SK-N-SH (cell line): ENCODE measurements around the gene TBPL1. TPM values are rescaled to one million over a fixed set of nuclear protein-coding genes. Genes with fewer than 3 reads are reported as not detected.
A peak's percentile ranks its signal among the peaks of the same experiment; 100 is the strongest.

Source experiments
- CTCF ChIA-PET: fragments of 300-600, 350-600 bp; formaldehyde crosslinking; extraction: SDS; loops from one replicate; lab custom pipeline; 2021; lab: Yijun Ruan, JAX
- POLR2A ChIA-PET: fragments of 350-600 bp; sonication (Branson Sonifier 250); formaldehyde crosslinking; extraction: SDS; loops from one replicate; lab custom pipeline; 2020; ENCODE audit warnings: antibody characterized with exemption, inconsistent platforms; lab: Yijun Ruan, JAX
- DNase-seq: peaks from one replicate; pipeline ENCODE4 v3.0.0; 2012
- H2AFZ ChIP-seq: fragments of 200-600 bp; sonication (generic); 2 replicates; pipeline ENCODE4 v1.8.1; 2016; ENCODE audit warnings: antibody characterized with exemption, mild to moderate bottlenecking, low read depth
- H3F3A ChIP-seq: fragments of 200-600 bp; sonication (generic); replicated peaks from 2 replicates; pipeline ENCODE3; 2016; ENCODE audit warnings: antibody characterized with exemption, mild to moderate bottlenecking; ENCODE audit not compliant: insufficient read depth
- H3K27ac ChIP-seq, 2 experiments: fragments of 200-500 bp in 1 of 2; fragments of 200-600 bp in 1 of 2; sonication (Bioruptor generic) in 1 of 2; sonication (generic), shearing (Covaris generic) in 1 of 2; 2 replicates each; pipeline versions ENCODE4 v1.5.1 to v1.6.1; 2014 to 2016; ENCODE audit warnings: low read depth in 2 of 2, inconsistent platforms in 1 of 2, low read length in 1 of 2, mild to moderate bottlenecking in 1 of 2, mixed read lengths in 1 of 2
- H3K27me3 ChIP-seq: fragments of 200-600 bp; sonication (generic), shearing (Covaris generic); 2 replicates; pipeline ENCODE4 v1.6.1; 2016; ENCODE audit warnings: mixed run types; ENCODE audit not compliant: insufficient read depth
- H3K36me3 ChIP-seq, 2 experiments: fragments of 200-500 bp in 1 of 2; fragments of 200-600 bp in 1 of 2; sonication (Bioruptor generic) in 1 of 2; sonication (generic) in 1 of 2; replicated peaks in 1 of 2; 2 replicates each; pipeline versions ENCODE3 to v1.5.1; 2014 to 2016; ENCODE audit warnings: low read length in 1 of 2, mild to moderate bottlenecking in 1 of 2; ENCODE audit not compliant: insufficient read depth in 2 of 2, control insufficient read depth in 1 of 2
- H3K4me1 ChIP-seq, 2 experiments: fragments of 200-500 bp in 1 of 2; fragments of 200-600 bp in 1 of 2; sonication (Bioruptor generic) in 1 of 2; sonication (generic), shearing (Covaris generic) in 1 of 2; 2 replicates each; pipeline versions ENCODE4 v1.5.1 to v1.6.1; 2014 to 2016; ENCODE audit warnings: low read depth in 1 of 2, low read length in 1 of 2, mixed run types in 1 of 2; ENCODE audit not compliant: insufficient read depth in 2 of 2, control insufficient read depth in 1 of 2
- H3K4me2 ChIP-seq: fragments of 200-600 bp; sonication (generic), shearing (Covaris generic); 2 replicates; pipeline ENCODE4 v1.6.1; 2017; ENCODE audit warnings: mixed run types
- H3K4me3 ChIP-seq, 2 experiments: fragments of 200-500 bp in 1 of 2; fragments of 200-600 bp in 1 of 2; sonication (Bioruptor generic) in 1 of 2; sonication (generic), shearing (Covaris generic) in 1 of 2; 2 replicates each; pipeline versions ENCODE4 v1.5.1 to v1.8.1; 2014 to 2016; ENCODE audit warnings: low read depth in 2 of 2, inconsistent platforms in 1 of 2, low read length in 1 of 2, mild to moderate bottlenecking in 1 of 2, mixed read lengths in 1 of 2, moderate library complexity in 1 of 2
- H3K79me2 ChIP-seq: fragments of 200-600 bp; sonication (generic); 2 replicates; pipeline ENCODE4 v1.8.1; 2017; ENCODE audit warnings: mild to moderate bottlenecking; ENCODE audit not compliant: insufficient read depth
- H3K9ac ChIP-seq: fragments of 200-600 bp; sonication (generic); 2 replicates; pipeline ENCODE4 v1.6.1; 2017; ENCODE audit warnings: mixed run types
- H3K9me2 ChIP-seq: fragments of 200-600 bp; sonication (generic); 2 replicates; pipeline ENCODE4 v1.6.1; 2017; ENCODE audit warnings: mixed run types
- H3K9me3 ChIP-seq: fragments of 200-600 bp; sonication (generic); 2 replicates; pipeline ENCODE4 v1.6.1; 2017; ENCODE audit warnings: mixed run types, mild to moderate bottlenecking, moderate library complexity
- H4K20me1 ChIP-seq: fragments of 200-600 bp; sonication (generic); 2 replicates; pipeline ENCODE4 v1.6.1; 2017; ENCODE audit warnings: mild to moderate bottlenecking, mixed run types; ENCODE audit not compliant: insufficient read depth
- FOXM1 ChIP-seq: IDR thresholded peaks from 2 replicates; pipeline ENCODE4 v1.4.0; 2012; ENCODE audit warnings: low read depth, mild to moderate bottlenecking
- GATA2 ChIP-seq: sonication (generic); formaldehyde crosslinking; IDR thresholded peaks from 2 replicates; pipeline ENCODE4 v1.5.0; 2020; ENCODE audit warnings: mild to moderate bottlenecking, missing genetic modification reagents
- MXI1 ChIP-seq: IDR thresholded peaks from 2 replicates; pipeline ENCODE4 v1.6.1; 2012; ENCODE audit warnings: mild to moderate bottlenecking, low read depth, low read length, improper control_type of control experiment
- NFIC ChIP-seq: IDR thresholded peaks from 2 replicates; pipeline ENCODE4 v1.4.0; 2012; ENCODE audit warnings: borderline replicate concordance
- NRF1 ChIP-seq: IDR thresholded peaks from 2 replicates; pipeline ENCODE4 v1.6.1; 2012; ENCODE audit warnings: low read depth, mild to moderate bottlenecking, low read length
- RAD21 ChIP-seq: IDR thresholded peaks from 2 replicates; pipeline ENCODE4 v1.6.1; 2012; ENCODE audit warnings: mild to moderate bottlenecking, low read length
- SMC3 ChIP-seq: IDR thresholded peaks from 2 replicates; pipeline ENCODE4 v1.6.1; 2012; ENCODE audit warnings: low read depth, low read length, improper control_type of control experiment
- TAF1 ChIP-seq: IDR thresholded peaks from 2 replicates; pipeline ENCODE4 v1.6.1; 2012; ENCODE audit warnings: low read depth, mild to moderate bottlenecking, low read length, moderate library complexity, borderline replicate concordance
- USF2 ChIP-seq: fragments of 150-350 bp; IDR thresholded peaks from 2 replicates; pipeline ENCODE4 v1.6.1; 2017; ENCODE audit warnings: antibody characterized with exemption, low read length, low read depth, borderline replicate concordance
- YY1 ChIP-seq: IDR thresholded peaks from 2 replicates; pipeline ENCODE4 v1.4.0; 2012; ENCODE audit warnings: low read depth, mild to moderate bottlenecking
- ZBTB33 ChIP-seq: IDR thresholded peaks from 2 replicates; pipeline ENCODE4 v1.4.0; 2012; ENCODE audit warnings: low read depth, borderline replicate concordance
- WGBS: methylation state at CpG from one replicate; pipeline ENCODE4 v1.1.6; 2017; ENCODE audit warnings: low lambda C conversion rate; 5-methylcytosine and 5-hydroxymethylcytosine counted together
- polyA plus RNA-seq, 3 experiments: library from polyadenylated mRNA; depleted of rRNA; stranded (reverse); fragments of >200 nt; gene quantifications; 2 replicates each; pipeline ENCODE4 v1.2.3, GENCODE V29; 2012
- TF ChIP-seq, protein P1 (sequence below): fragments of 200-600 bp; sonication (generic); IDR thresholded peaks from 2 replicates; pipeline ENCODE4 v1.6.1; 2017; ENCODE audit warnings: antibody characterized with exemption, mild to moderate bottlenecking, moderate library complexity

TBPL1 gene
- polyA plus RNA-seq, 1 of the 3 experiments (the other 2 are of a cell fraction) = 16.3 TPM

- Histone ChIP-seq H3K9ac (no peak overlapping the region), H3K27ac (no peak overlapping the region), H3K4me2 (no peak overlapping the region), H3K4me3 (no peak overlapping the region), H3F3A (no peaks in the 10 kb centered on the region), H3K9me3 (no peaks in the 10 kb centered on the region), H3K4me1 (peaks cover 0 to 2% of the 10 kb centered on the region in 2 experiments; a peak in 1 of 4 replicates), H3K79me2 (no peaks in the 10 kb centered on the region), H4K20me1 (no peaks in the 10 kb centered on the region), H3K9me2 (no peaks in the 10 kb centered on the region), H3K36me3 (no peaks in the 10 kb centered on the region), H2AFZ (no peak overlapping the region), H3K27me3 (peaks cover 4% of the 10 kb centered on the region)
- DNase-seq = no peak
- ChIA-PET CTCF (interaction anchor here (4.8 to 19.3 kb wide), 4 partner anchors 142 to 350 kb away, joined by 20 to 484 read pairs (median 132); no protein-coding TSS in a partner anchor), POLR2A (no interaction called here)
- TF ChIP-seq FOXM1 (no peak), ZBTB33 (no peak), NRF1 (no peak), NFIC (no peak), RAD21 (no peak), YY1 (no peak), TAF1 (no peak), GATA2 (CRISPR knock-in tag) (no peak), MXI1 (no peak), USF2 (no peak)
- 23% methylated on average over 5 of the region's 5 CpGs for WGBS
These were observed 33.7 kb upstream of the TBPL1 start for GRCh38 chr6:133919362-133919761.

DNA sequence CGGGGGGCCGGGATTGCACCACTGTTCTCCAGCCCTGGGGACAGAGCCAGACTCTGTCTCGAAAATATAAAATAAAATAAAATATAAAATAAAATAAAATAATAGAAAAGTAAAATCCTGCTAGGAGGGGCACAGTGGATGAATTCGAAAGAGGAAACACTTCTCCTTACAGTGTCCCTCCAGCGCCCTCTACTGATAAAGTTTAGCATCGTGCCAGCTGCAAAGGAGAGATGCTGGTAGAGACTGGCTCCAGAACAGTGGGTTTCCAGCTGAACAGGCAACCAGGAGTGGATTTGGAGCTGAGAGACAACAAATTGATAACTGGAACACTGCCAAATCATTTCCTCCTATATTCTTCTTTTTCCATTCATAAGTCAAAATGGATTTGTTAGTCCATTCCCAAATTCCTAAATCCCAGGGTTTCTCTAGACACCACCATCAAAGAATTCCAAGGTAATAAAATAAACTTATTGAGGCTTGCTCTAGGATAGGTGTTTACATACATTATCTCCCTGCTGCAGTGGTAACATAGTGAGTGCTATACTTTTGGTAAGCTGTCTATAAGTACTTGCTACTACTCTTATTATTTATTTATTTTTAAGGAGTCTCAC, 31.7 kb upstream of the TBPL1 start:
- no peaks in the 10 kb centered on the region for H3K9me3 ChIP-seq
- H3K36me3 ChIP-seq = no peaks in the 10 kb centered on the region
- ChIA-PET POLR2A (no interaction called here), CTCF (interaction anchor here (0.6 to 19.3 kb wide), 40 partner anchors 10 to 1098 kb away, joined by 3 to 484 read pairs (median 4); partner anchors contain the start of gene SLC2A12)
- H3K4me3 ChIP-seq = peak overlapping the region in 1 of 2 experiments; percentile 6; a peak in 1 of 4 replicates
- H3F3A ChIP-seq = no peaks in the 10 kb centered on the region
- H3K9ac ChIP-seq = no peak overlapping the region
- H3K4me1 ChIP-seq = peaks cover 0 to 2% of the 10 kb centered on the region in 2 experiments; a peak in 1 of 4 replicates
- no peak overlapping the region for H3K4me2 ChIP-seq
- H3K27me3 ChIP-seq = peaks cover 4% of the 10 kb centered on the region
- H4K20me1 ChIP-seq = no peaks in the 10 kb centered on the region
- no peaks in the 10 kb centered on the region for H3K79me2 ChIP-seq
- DNase-seq = peak; percentile 61
- TF ChIP-seq SMC3 = 0 out of 2 replicates have a peak, but pooled peaks have one; percentile 21
- TF ChIP-seq, protein P1, sequence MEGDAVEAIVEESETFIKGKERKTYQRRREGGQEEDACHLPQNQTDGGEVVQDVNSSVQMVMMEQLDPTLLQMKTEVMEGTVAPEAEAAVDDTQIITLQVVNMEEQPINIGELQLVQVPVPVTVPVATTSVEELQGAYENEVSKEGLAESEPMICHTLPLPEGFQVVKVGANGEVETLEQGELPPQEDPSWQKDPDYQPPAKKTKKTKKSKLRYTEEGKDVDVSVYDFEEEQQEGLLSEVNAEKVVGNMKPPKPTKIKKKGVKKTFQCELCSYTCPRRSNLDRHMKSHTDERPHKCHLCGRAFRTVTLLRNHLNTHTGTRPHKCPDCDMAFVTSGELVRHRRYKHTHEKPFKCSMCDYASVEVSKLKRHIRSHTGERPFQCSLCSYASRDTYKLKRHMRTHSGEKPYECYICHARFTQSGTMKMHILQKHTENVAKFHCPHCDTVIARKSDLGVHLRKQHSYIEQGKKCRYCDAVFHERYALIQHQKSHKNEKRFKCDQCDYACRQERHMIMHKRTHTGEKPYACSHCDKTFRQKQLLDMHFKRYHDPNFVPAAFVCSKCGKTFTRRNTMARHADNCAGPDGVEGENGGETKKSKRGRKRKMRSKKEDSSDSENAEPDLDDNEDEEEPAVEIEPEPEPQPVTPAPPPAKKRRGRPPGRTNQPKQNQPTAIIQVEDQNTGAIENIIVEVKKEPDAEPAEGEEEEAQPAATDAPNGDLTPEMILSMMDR = peak; percentile 74
- peak; percentile 71 for TF ChIP-seq RAD21
- no peak for TF ChIP-seq NFIC
- TF ChIP-seq, all 33 proteins: peak for 3
- 3% methylated on average over 6 of the region's 6 CpGs for WGBS
- Histone ChIP-seq H3K27ac (no peak overlapping the region), H3K9me2 (no peaks in the 10 kb centered on the region), H2AFZ (no peak overlapping the region)
